SK-N-MC (cell line): ENCODE results near the gene KCNMA1.

Source experiments
- EZH2 ChIP-seq: fragments of 200-600 bp; sonication (generic); IDR thresholded peaks from one replicate; pipeline ENCODE4 v1.6.1; 2017; ENCODE audit warnings: antibody characterized with exemption
- FOXP2 ChIP-seq: optimal IDR thresholded peaks from 2 replicates; pipeline ENCODE3; 2011; ENCODE audit warnings: mild to moderate bottlenecking, moderate library complexity; ENCODE audit not compliant: insufficient read depth; ENCODE audit errors: extremely low read length, control extremely low read depth
- POLR2AphosphoS5 ChIP-seq: IDR thresholded peaks from 2 replicates; pipeline ENCODE4 v1.6.1; 2012; ENCODE audit warnings: mild to moderate bottlenecking, low read depth, low read length, borderline replicate concordance

DNA sequence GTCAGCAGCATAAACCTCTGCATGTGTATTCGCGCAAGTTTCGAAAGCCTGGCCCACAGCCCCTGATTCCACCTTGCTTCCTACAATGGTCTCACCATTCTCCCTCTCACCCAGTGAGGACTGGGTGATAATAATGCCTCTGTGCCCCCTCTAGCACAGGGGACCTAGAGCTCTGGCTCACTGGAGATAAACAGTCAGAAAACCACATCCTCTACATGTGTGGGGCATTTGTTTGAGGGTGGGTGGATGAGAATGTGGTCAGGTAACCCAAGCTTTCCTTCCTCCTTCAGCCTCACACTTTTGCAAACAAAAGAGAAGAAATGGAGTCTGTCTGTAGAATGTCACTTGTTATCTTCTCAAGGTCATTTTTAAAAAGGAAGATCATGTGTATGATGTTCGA, 373.5 kb downstream of the KCNMA1 start:
- TF ChIP-seq POLR2AphosphoS5 (no peak), EZH2 (no peak), FOXP2 (no peak)
